Loucy (cell line): ENCODE measurements around the gene KCNA5.

ENCODE experiments used
- H2AFZ ChIP-seq: fragments of 200-600 bp; sonication (generic); 2 replicates; pipeline ENCODE4 v1.6.0; 2016; ENCODE audit warnings: antibody characterized with exemption, mild to moderate bottlenecking, low read length, moderate library complexity
- H3F3A ChIP-seq: fragments of 200-600 bp; 2 replicates; pipeline ENCODE4 v1.6.0; 2016; ENCODE audit warnings: antibody characterized with exemption, low read depth, mild to moderate bottlenecking
- H3K27me3 ChIP-seq: fragments of 200-600 bp; sonication (generic); 2 replicates; pipeline ENCODE4 v1.6.1; 2014; ENCODE audit warnings: low read length, mild to moderate bottlenecking; ENCODE audit not compliant: insufficient read depth, poor library complexity, severe bottlenecking
- H3K36me3 ChIP-seq: fragments of 200-600 bp; sonication (generic); 2 replicates; pipeline ENCODE4 v1.6.1; 2016; ENCODE audit warnings: low read length; ENCODE audit not compliant: insufficient read depth
- H3K4me1 ChIP-seq: fragments of 200-600 bp; sonication (generic); 2 replicates; pipeline ENCODE4 v1.5.1; 2014; ENCODE audit warnings: low read length, mild to moderate bottlenecking; ENCODE audit not compliant: insufficient read depth, poor library complexity, severe bottlenecking
- H3K4me2 ChIP-seq: fragments of 200-600 bp; sonication (generic); 2 replicates; pipeline ENCODE4 v1.6.0; 2014; ENCODE audit warnings: antibody characterized with exemption, low read length, low read depth, mild to moderate bottlenecking; ENCODE audit not compliant: poor library complexity, severe bottlenecking
- H3K4me3 ChIP-seq: fragments of 200-600 bp; sonication (generic); 2 replicates; pipeline ENCODE4 v1.5.1; 2014; ENCODE audit warnings: low read length, mild to moderate bottlenecking, mixed read lengths; ENCODE audit not compliant: poor library complexity, severe bottlenecking
- H3K79me2 ChIP-seq: fragments of 200-600 bp; sonication (generic); 2 replicates; pipeline ENCODE4 v1.6.1; 2014; ENCODE audit warnings: low read length; ENCODE audit not compliant: insufficient read depth
- H3K9ac ChIP-seq: fragments of 200-600 bp; sonication (generic); 2 replicates; pipeline ENCODE4 v1.6.0; 2014; ENCODE audit warnings: mild to moderate bottlenecking, low read depth, low read length, moderate library complexity; ENCODE audit not compliant: poor library complexity, severe bottlenecking
- H3K9me2 ChIP-seq: fragments of 200-600 bp; sonication (generic); replicated peaks from 2 replicates; pipeline ENCODE4 v1.6.1; 2016; ENCODE audit warnings: low read depth, low read length, mixed read lengths
- H3K9me3 ChIP-seq: fragments of 200-600 bp; sonication (generic); 2 replicates; pipeline ENCODE4 v1.6.1; 2014; ENCODE audit warnings: mild to moderate bottlenecking, antibody characterized with exemption, low read length, low read depth; ENCODE audit not compliant: insufficient read depth
- H4K20me1 ChIP-seq: fragments of 200-600 bp; sonication (generic); 2 replicates; pipeline ENCODE4 v1.6.0; 2014; ENCODE audit warnings: antibody characterized with exemption, low read length, mild to moderate bottlenecking; ENCODE audit not compliant: insufficient read depth, poor library complexity, severe bottlenecking
- CTCF ChIP-seq: fragments of 200-600 bp; sonication (generic); conservative IDR thresholded peaks from 2 replicates; pipeline ENCODE4 v1.5.1; 2014; ENCODE audit warnings: mild to moderate bottlenecking, antibody characterized with exemption, low read length
- EZH2phosphoT487 ChIP-seq: fragments of 200-600 bp; IDR thresholded peaks from 2 replicates; pipeline ENCODE4 v1.6.1; 2018; ENCODE audit warnings: antibody characterized with exemption, mild to moderate bottlenecking, moderate library complexity, borderline replicate concordance

Gene KCNA5

GRCh38 chr12:5052348-5052747 is 8.7 kb downstream of the KCNA5 start:
- no peak overlapping the region for H2AFZ ChIP-seq
- H4K20me1 ChIP-seq: no peaks in the 10 kb centered on the region
- H3F3A ChIP-seq: no peaks in the 10 kb centered on the region
- no peak overlapping the region for H3K4me3 ChIP-seq
- H3K9me3 ChIP-seq: no peaks in the 10 kb centered on the region
- no peaks in the 10 kb centered on the region for H3K36me3 ChIP-seq
- H3K79me2 ChIP-seq: no peaks in the 10 kb centered on the region
- H3K9ac ChIP-seq: no peak overlapping the region
- no peaks in the 10 kb centered on the region for H3K9me2 ChIP-seq
- TF ChIP-seq EZH2phosphoT487 (no peak), CTCF (no peak)
- H3K27me3 ChIP-seq: no peaks in the 10 kb centered on the region
- no peak overlapping the region for H3K4me2 ChIP-seq
- H3K4me1 ChIP-seq: no peaks in the 10 kb centered on the region

- no peaks in the 10 kb centered on the region for H4K20me1 ChIP-seq
- no peaks in the 10 kb centered on the region for H3K9me3 ChIP-seq
- no peaks in the 10 kb centered on the region for H3K36me3 ChIP-seq
- H3K79me2 ChIP-seq: no peaks in the 10 kb centered on the region
- H3K27me3 ChIP-seq: no peaks in the 10 kb centered on the region
- no peaks in the 10 kb centered on the region for H3K4me1 ChIP-seq
- no peak overlapping the region for H2AFZ ChIP-seq
- H3K4me3 ChIP-seq: no peak overlapping the region
- no peaks in the 10 kb centered on the region for H3F3A ChIP-seq
- TF ChIP-seq EZH2phosphoT487 (no peak), CTCF (no peak)
- no peak overlapping the region for H3K9ac ChIP-seq
- no peak overlapping the region for H3K4me2 ChIP-seq
- no peaks in the 10 kb centered on the region for H3K9me2 ChIP-seq
These were observed 15.7 kb downstream of the KCNA5 start for GRCh38 chr12:5059358-5059757.

GRCh38 chr12:5060958-5061357 is 17.3 kb downstream of the KCNA5 start:
- no peaks in the 10 kb centered on the region for H3K9me2 ChIP-seq
- no peak overlapping the region for H3K4me2 ChIP-seq
- no peaks in the 10 kb centered on the region for H3K9me3 ChIP-seq
- TF ChIP-seq EZH2phosphoT487 (no peak), CTCF (no peak)
- H3K4me3 ChIP-seq: no peak overlapping the region
- no peaks in the 10 kb centered on the region for H3K4me1 ChIP-seq
- H3K9ac ChIP-seq: no peak overlapping the region
- no peak overlapping the region for H2AFZ ChIP-seq
- H3K27me3 ChIP-seq: no peaks in the 10 kb centered on the region
- no peaks in the 10 kb centered on the region for H3K36me3 ChIP-seq
- no peaks in the 10 kb centered on the region for H4K20me1 ChIP-seq
- H3F3A ChIP-seq: no peaks in the 10 kb centered on the region
- H3K79me2 ChIP-seq: no peaks in the 10 kb centered on the region
